CD4-positive, alpha-beta memory T cell (primary cell): ENCODE results near the gene LIN7A. TPM values are rescaled to one million over a fixed set of nuclear protein-coding genes. Genes with fewer than 3 reads are reported as not detected.

Experiments
- CTCF ChIA-PET: fragments of 350-600 bp; sonication (Branson Sonifier 250); formaldehyde crosslinking; loops from one replicate; lab custom pipeline; 2021; ENCODE audit warnings: inconsistent platforms; ENCODE audit not compliant: partially characterized antibody; lab: Charles Lee
- POLR2A ChIA-PET: fragments of 350-600 bp; sonication (Branson Sonifier 250); formaldehyde crosslinking; loops from one replicate; lab custom pipeline; 2021; ENCODE audit not compliant: partially characterized antibody; lab: Charles Lee
- DNase-seq, 5 donors: peaks; one replicate each; pipeline versions ENCODE4 v3.0.0 to v3.0.0-alpha.2; 2020 to 2022; ENCODE audit warnings: mixed read lengths in 1 of 5
- H3K27ac ChIP-seq: one replicate; pipeline ENCODE4 v1.7.0; 2013; ENCODE audit warnings: low read depth, low read length
- H3K27me3 ChIP-seq: 2 replicates; pipeline ENCODE4 v1.7.0; 2013; ENCODE audit warnings: mild to moderate bottlenecking, low read length, moderate library complexity; ENCODE audit not compliant: insufficient read depth
- H3K36me3 ChIP-seq: 2 replicates; pipeline ENCODE4 v1.7.0; 2013; ENCODE audit warnings: mild to moderate bottlenecking, low read length, moderate library complexity; ENCODE audit not compliant: insufficient read depth
- H3K4me1 ChIP-seq: 2 replicates; pipeline ENCODE4 v1.7.0; 2013; ENCODE audit warnings: mild to moderate bottlenecking, low read length, moderate library complexity; ENCODE audit not compliant: insufficient read depth
- H3K4me3 ChIP-seq, 2 donors: one replicate each; pipeline ENCODE4 v1.7.0; 2013; ENCODE audit warnings: low read length in 2 of 2, mild to moderate bottlenecking in 1 of 2
- H3K9me3 ChIP-seq, 2 donors: one replicate each; pipeline ENCODE4 v1.7.0; 2013; ENCODE audit warnings: low read length in 2 of 2, control low read depth in 1 of 2; ENCODE audit not compliant: control insufficient read depth in 1 of 2
- H3K27ac Mint-ChIP-seq, 7 donors: one replicate each; pipeline ENCODE4 v1.8.0; 2020 to 2021; ENCODE audit warnings: mixed read lengths in 7 of 7, mild to moderate bottlenecking in 6 of 7, inconsistent platforms in 3 of 7, moderate library complexity in 3 of 7
- H3K27me3 Mint-ChIP-seq, 2 donors: one replicate each; pipeline ENCODE4 v1.8.0; 2020 to 2021; ENCODE audit warnings: mixed read lengths in 2 of 2
- H3K36me3 Mint-ChIP-seq, 2 donors: one replicate each; pipeline ENCODE4 v1.8.0; 2020 to 2021; ENCODE audit warnings: mixed read lengths in 2 of 2, inconsistent platforms in 1 of 2, mild to moderate bottlenecking in 1 of 2
- H3K4me1 Mint-ChIP-seq, 4 donors: one replicate each; pipeline ENCODE4 v1.8.0; 2020 to 2021; ENCODE audit warnings: mixed read lengths in 4 of 4, mild to moderate bottlenecking in 1 of 4
- H3K4me3 Mint-ChIP-seq, 8 donors: one replicate each; pipeline ENCODE4 v1.8.0; 2020 to 2021; ENCODE audit warnings: mixed read lengths in 8 of 8, mild to moderate bottlenecking in 7 of 8, moderate library complexity in 6 of 8, inconsistent platforms in 3 of 8
- H3K9me3 Mint-ChIP-seq, 8 donors: one replicate each; pipeline ENCODE4 v1.8.0; 2020 to 2021; ENCODE audit warnings: mixed read lengths in 8 of 8, mild to moderate bottlenecking in 5 of 8, inconsistent platforms in 3 of 8, moderate library complexity in 1 of 8
- intact Hi-C: fragments of 100-400 bp; cut with micrococcal nuclease; formaldehyde crosslinking; loops from one replicate; pipeline ENCODE4 v1.15.1; 2023
- polyA plus RNA-seq, 2 donors: library from polyadenylated mRNA; unstranded; fragments of 300-500 nt; fragmentation: Illumina TruSeq; gene quantifications; one replicate each; pipeline ENCODE4 v1.2.3, GENCODE V29; 2021
- total RNA-seq, 2 experiments: library from RNA; stranded (reverse); gene quantifications; one replicate each; pipeline ENCODE4 v1.2.3, GENCODE V29; 2021

LIN7A gene
- total and polyA plus RNA-seq, 4 experiments from 2014 or later: not detected

DNA sequence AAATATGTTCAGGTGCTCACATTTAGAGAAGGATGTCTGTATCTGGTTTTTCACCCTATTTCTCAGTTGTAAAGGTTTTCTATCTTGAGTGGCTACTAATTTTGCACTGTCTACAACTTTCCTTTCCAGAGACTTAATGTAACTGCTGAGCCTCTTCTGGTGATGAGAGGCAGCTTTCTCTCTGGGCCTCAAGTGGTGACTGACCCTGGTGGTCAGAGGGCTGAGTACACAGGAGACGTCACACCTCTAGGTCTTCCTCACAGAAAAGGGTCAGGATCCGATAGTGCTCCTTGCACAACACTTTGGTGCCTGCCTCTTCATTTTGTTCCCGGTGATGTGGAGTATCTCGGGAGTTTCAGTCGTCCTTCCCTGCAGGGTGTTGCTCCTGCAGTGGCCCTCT, 76.8 kb downstream of the LIN7A start:
- Histone ChIP-seq H3K9me3 (no peaks in the 10 kb centered on the region), H3K4me1 (no peaks in the 10 kb centered on the region), H3K36me3 (no peaks in the 10 kb centered on the region), H3K27me3 (no peaks in the 10 kb centered on the region), H3K4me3 (no peak overlapping the region), H3K27ac (no peak overlapping the region)
- ChIA-PET CTCF (no interaction called here), POLR2A (no interaction called here)
- intact Hi-C loops: no loop called here
- Mint-ChIP-seq H3K4me1 (no peaks in the 10 kb centered on the region), H3K27me3 (no peaks in the 10 kb centered on the region), H3K9me3 (peaks cover 0 to 4% (median 1%) of the 10 kb centered on the region in 8 donors), H3K4me3 (no peak overlapping the region), H3K27ac (no peak overlapping the region), H3K36me3 (no peaks in the 10 kb centered on the region)
- no peak for DNase-seq

DNA sequence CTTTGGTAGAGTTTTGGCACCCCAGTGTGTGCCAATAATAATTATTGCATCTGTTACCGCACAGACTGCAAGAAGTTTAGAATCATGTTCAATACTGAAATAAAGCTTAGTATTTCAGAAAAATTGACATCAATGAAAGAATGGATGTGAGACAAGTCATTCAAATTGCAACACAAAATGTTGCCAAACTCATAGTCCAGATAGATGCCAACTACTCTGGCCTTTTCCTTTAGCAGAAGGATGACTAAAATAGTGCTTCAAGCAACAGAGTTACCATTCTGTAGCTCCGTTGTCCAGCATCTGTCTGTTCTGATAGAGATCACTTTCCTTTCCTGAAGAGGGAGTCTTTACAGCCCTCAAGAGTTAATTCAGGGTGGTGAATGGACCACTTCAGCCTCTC, 77.5 kb downstream of the LIN7A start:
- peaks cover 0 to 3% (median under 1%) of the 10 kb centered on the region in 8 donors for H3K9me3 Mint-ChIP-seq
- Histone ChIP-seq H3K27ac (no peak overlapping the region), H3K9me3 (no peaks in the 10 kb centered on the region), H3K36me3 (no peaks in the 10 kb centered on the region), H3K4me1 (no peaks in the 10 kb centered on the region), H3K4me3 (no peak overlapping the region), H3K27me3 (no peaks in the 10 kb centered on the region)
- no peak overlapping the region for H3K27ac Mint-ChIP-seq
- H3K27me3 Mint-ChIP-seq: no peaks in the 10 kb centered on the region
- H3K36me3 Mint-ChIP-seq: no peaks in the 10 kb centered on the region
- H3K4me1 Mint-ChIP-seq: no peaks in the 10 kb centered on the region
- intact Hi-C loops: no loop called here
- DNase-seq: no peak
- ChIA-PET CTCF (no interaction called here), POLR2A (no interaction called here)
- no peak overlapping the region for H3K4me3 Mint-ChIP-seq

DNA sequence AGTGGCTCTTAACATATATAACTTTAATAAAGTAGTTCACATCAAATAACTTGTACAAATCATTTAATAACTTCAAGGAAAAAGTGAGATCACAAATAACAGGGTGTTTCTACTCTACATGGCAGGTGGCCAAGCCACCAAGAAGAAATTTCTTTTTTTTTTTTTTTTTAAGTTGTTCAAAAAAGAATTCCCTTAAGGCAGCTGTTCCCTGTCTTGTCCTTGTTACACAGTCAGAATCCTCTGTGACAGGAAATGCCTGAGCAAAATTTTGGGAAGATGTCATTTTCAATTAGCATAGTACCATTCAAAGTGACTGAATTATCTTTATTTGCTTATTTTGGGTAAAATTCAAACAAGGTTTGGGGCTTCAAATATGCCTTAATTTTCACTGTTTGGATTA, 79.4 kb downstream of the LIN7A start:
- no peak overlapping the region for H3K4me3 Mint-ChIP-seq
- ChIA-PET CTCF (no interaction called here), POLR2A (no interaction called here)
- H3K27me3 ChIP-seq: no peaks in the 10 kb centered on the region
- H3K27me3 Mint-ChIP-seq: no peaks in the 10 kb centered on the region
- H3K27ac Mint-ChIP-seq: no peak overlapping the region
- no peaks in the 10 kb centered on the region for H3K36me3 Mint-ChIP-seq
- intact Hi-C loops: no loop called here
- DNase-seq: no peak
- H3K4me3 ChIP-seq: no peak overlapping the region
- H3K4me1 ChIP-seq: no peaks in the 10 kb centered on the region
- H3K9me3 Mint-ChIP-seq: peaks cover 0 to 3% (median 0%) of the 10 kb centered on the region in 8 donors
- no peak overlapping the region for H3K27ac ChIP-seq
- no peaks in the 10 kb centered on the region for H3K4me1 Mint-ChIP-seq
- H3K9me3 ChIP-seq: no peaks in the 10 kb centered on the region
- no peaks in the 10 kb centered on the region for H3K36me3 ChIP-seq

DNA sequence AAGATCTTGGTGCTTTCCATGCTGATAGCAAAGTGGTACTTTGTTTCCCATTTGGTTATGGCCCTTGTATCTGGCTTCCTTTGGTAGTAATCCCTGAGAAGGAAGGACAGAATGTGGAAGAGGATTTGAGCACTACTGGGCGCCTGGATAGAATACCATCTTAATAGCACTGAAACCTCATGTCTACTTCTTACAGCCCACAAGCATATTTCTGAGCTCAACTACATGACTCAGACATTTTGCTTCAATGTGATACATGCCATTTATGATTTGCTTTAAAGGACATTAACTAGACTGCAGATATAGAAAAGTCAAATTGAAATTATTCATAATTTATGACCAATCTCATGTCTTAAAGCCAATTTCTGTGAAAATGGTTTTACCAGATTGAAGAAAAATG, 80.4 kb downstream of the LIN7A start:
- Mint-ChIP-seq H3K4me1 (no peaks in the 10 kb centered on the region), H3K36me3 (no peaks in the 10 kb centered on the region), H3K9me3 (peaks cover 0 to 3% (median 1%) of the 10 kb centered on the region in 8 donors), H3K4me3 (no peak overlapping the region), H3K27ac (no peak overlapping the region), H3K27me3 (no peaks in the 10 kb centered on the region)
- no peaks in the 10 kb centered on the region for H3K4me1 ChIP-seq
- no peaks in the 10 kb centered on the region for H3K27me3 ChIP-seq
- no peak overlapping the region for H3K4me3 ChIP-seq
- H3K9me3 ChIP-seq: no peaks in the 10 kb centered on the region
- ChIA-PET CTCF (no interaction called here), POLR2A (no interaction called here)
- intact Hi-C loops: no loop called here
- no peak for DNase-seq
- H3K36me3 ChIP-seq: no peaks in the 10 kb centered on the region
- H3K27ac ChIP-seq: no peak overlapping the region

DNA sequence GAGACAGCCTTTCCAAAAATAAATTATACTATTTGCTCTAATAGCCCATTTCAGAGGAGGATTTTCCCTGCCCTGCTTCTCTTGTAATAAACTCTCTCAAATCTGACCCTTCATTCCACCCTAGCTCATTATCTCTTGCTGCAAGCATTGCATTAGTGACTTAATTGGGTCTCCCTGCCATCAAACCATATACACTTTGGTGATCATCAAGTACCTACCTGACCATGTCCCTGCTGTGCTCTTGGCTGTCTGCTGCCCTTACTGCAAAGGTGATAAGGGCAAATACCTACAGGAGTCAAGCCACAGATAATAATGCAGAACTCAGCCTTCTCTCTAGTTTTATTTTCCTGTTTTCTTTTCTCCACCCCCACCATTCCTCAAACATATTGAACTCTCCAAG, 88.4 kb downstream of the LIN7A start:
- no peak overlapping the region for H3K27ac ChIP-seq
- H3K4me3 ChIP-seq: no peak overlapping the region
- no peaks in the 10 kb centered on the region for H3K9me3 ChIP-seq
- no peak overlapping the region for H3K4me3 Mint-ChIP-seq
- no peaks in the 10 kb centered on the region for H3K4me1 Mint-ChIP-seq
- ChIA-PET CTCF (no interaction called here), POLR2A (no interaction called here)
- no peaks in the 10 kb centered on the region for H3K27me3 Mint-ChIP-seq
- intact Hi-C loops: no loop called here
- H3K27me3 ChIP-seq: no peaks in the 10 kb centered on the region
- H3K4me1 ChIP-seq: no peaks in the 10 kb centered on the region
- H3K9me3 Mint-ChIP-seq: peaks cover 0 to 3% (median 1%) of the 10 kb centered on the region in 8 donors
- H3K36me3 ChIP-seq: no peaks in the 10 kb centered on the region
- H3K36me3 Mint-ChIP-seq: no peaks in the 10 kb centered on the region
- no peak overlapping the region for H3K27ac Mint-ChIP-seq
- DNase-seq: no peak

DNA sequence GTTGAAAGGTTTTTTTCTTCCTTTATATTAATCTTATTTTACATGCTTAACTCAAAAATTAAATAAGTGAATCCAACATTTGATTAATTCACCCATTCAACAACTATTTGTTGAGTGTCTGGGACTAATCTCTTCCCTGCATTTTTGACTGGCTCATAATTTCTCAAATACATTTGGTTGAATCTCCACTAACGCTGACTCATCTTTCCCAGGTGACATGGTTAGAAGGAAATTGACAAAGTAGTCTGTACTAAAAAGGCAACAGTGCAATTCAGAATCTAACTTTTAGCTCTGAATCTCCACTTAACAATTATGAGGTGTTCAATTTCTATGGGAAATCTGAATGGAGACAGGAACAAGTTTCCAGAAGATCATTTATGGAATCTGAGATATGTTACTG, 88.9 kb downstream of the LIN7A start:
- H3K36me3 ChIP-seq: no peaks in the 10 kb centered on the region
- H3K4me3 Mint-ChIP-seq: no peak overlapping the region
- intact Hi-C loops: no loop called here
- no peak for DNase-seq
- no peak overlapping the region for H3K27ac Mint-ChIP-seq
- H3K27ac ChIP-seq: no peak overlapping the region
- no peak overlapping the region for H3K4me3 ChIP-seq
- H3K9me3 ChIP-seq: no peaks in the 10 kb centered on the region
- no peaks in the 10 kb centered on the region for H3K36me3 Mint-ChIP-seq
- no peaks in the 10 kb centered on the region for H3K4me1 ChIP-seq
- H3K27me3 Mint-ChIP-seq: no peaks in the 10 kb centered on the region
- no peaks in the 10 kb centered on the region for H3K4me1 Mint-ChIP-seq
- H3K9me3 Mint-ChIP-seq: peaks cover 0 to 3% (median 1%) of the 10 kb centered on the region in 8 donors
- ChIA-PET CTCF (no interaction called here), POLR2A (no interaction called here)
- H3K27me3 ChIP-seq: no peaks in the 10 kb centered on the region

DNA sequence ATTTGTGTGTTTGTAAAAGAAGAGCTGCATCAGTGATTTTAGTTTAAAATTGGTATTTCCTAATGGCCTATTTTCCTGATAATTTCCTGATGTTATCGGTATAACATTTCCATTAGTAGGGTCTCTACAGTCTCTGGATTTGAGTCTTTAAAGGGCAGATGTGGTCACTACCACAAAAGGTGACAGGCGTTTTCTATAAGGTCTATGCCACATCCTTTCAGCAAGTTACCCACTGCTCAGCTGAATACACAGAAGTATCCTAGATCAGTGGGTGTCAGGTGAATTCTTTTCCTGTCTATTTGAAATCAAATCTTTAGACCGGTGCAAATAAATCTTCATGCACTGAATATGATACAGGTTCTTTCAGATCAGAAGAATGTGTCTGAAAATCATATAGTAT, 90.2 kb downstream of the LIN7A start:
- intact Hi-C loops: no loop called here
- no peaks in the 10 kb centered on the region for H3K36me3 Mint-ChIP-seq
- H3K27me3 Mint-ChIP-seq: no peaks in the 10 kb centered on the region
- CTCF ChIA-PET: no interaction called here
- no peak for DNase-seq
- no peaks in the 10 kb centered on the region for H3K36me3 ChIP-seq
- H3K4me3 ChIP-seq: no peak overlapping the region
- H3K4me1 ChIP-seq: no peaks in the 10 kb centered on the region
- POLR2A ChIA-PET: no interaction called here
- no peak overlapping the region for H3K27ac Mint-ChIP-seq
- H3K27me3 ChIP-seq: no peaks in the 10 kb centered on the region
- H3K4me3 Mint-ChIP-seq: no peak overlapping the region
- H3K4me1 Mint-ChIP-seq: no peaks in the 10 kb centered on the region
- H3K9me3 ChIP-seq: no peaks in the 10 kb centered on the region
- H3K27ac ChIP-seq: no peak overlapping the region
- peaks cover 0 to 3% (median under 1%) of the 10 kb centered on the region in 8 donors for H3K9me3 Mint-ChIP-seq

DNA sequence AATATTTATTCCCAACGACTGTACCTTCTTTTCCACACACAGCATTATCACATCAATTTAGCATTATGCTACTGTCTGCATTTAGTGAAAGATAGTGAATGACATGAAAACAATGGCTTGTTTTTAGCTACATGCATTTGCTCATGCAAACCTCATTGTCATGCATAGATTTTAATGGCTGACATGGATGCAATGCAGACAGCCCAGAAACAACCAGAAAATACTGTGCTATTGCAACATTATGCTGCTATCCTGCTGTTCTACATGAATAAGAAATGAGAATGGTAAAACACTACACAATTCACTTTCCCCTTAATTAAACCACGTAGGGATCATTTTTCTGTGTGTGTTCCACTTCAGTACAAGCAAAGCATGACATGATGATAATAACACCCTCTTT, 90.8 kb downstream of the LIN7A start:
- ChIA-PET POLR2A (no interaction called here), CTCF (no interaction called here)
- intact Hi-C loops: no loop called here
- H3K4me1 ChIP-seq: no peaks in the 10 kb centered on the region
- DNase-seq: no peak
- peaks cover 0 to 3% (median 0%) of the 10 kb centered on the region in 8 donors for H3K9me3 Mint-ChIP-seq
- H3K36me3 Mint-ChIP-seq: no peaks in the 10 kb centered on the region
- H3K27me3 Mint-ChIP-seq: no peaks in the 10 kb centered on the region
- no peak overlapping the region for H3K27ac ChIP-seq
- H3K36me3 ChIP-seq: no peaks in the 10 kb centered on the region
- H3K9me3 ChIP-seq: no peaks in the 10 kb centered on the region
- no peak overlapping the region for H3K4me3 ChIP-seq
- H3K27me3 ChIP-seq: no peaks in the 10 kb centered on the region
- no peaks in the 10 kb centered on the region for H3K4me1 Mint-ChIP-seq
- H3K27ac Mint-ChIP-seq: no peak overlapping the region
- no peak overlapping the region for H3K4me3 Mint-ChIP-seq
